Measurements from ENCODE around the gene HSFX4. TPM values are rescaled to one million over a fixed set of nuclear protein-coding genes. Genes with fewer than 3 reads are reported as not detected.
"Not testable (repeated sequence)": the region's sequence is repeated elsewhere in the genome, so short reads cannot be mapped to it uniquely, and the experiment has no call there.

Gene HSFX4
- total RNA-seq, 1 donor from 2014 or later = not detected

DNA sequence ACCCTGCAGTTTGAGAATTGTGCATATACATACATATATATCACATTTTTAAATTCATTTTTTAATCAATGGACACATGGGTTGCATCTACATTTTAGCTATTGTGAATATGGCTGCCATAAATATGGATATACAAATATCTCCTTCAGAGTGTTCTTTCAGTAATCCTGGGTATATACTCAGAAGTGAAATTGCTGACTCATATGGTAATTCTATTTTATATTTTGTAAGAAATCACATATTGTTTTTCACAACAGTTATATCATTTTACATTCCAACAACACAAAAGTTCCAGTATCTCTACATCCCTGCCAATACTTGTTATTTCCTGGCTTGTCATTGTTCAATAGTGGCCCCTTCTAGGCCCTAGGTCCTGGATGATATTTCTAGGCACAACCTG lies 20.6 kb upstream of the HSFX4 start:
- TF ChIP-seq, protein P1, sequence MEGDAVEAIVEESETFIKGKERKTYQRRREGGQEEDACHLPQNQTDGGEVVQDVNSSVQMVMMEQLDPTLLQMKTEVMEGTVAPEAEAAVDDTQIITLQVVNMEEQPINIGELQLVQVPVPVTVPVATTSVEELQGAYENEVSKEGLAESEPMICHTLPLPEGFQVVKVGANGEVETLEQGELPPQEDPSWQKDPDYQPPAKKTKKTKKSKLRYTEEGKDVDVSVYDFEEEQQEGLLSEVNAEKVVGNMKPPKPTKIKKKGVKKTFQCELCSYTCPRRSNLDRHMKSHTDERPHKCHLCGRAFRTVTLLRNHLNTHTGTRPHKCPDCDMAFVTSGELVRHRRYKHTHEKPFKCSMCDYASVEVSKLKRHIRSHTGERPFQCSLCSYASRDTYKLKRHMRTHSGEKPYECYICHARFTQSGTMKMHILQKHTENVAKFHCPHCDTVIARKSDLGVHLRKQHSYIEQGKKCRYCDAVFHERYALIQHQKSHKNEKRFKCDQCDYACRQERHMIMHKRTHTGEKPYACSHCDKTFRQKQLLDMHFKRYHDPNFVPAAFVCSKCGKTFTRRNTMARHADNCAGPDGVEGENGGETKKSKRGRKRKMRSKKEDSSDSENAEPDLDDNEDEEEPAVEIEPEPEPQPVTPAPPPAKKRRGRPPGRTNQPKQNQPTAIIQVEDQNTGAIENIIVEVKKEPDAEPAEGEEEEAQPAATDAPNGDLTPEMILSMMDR (IDR thresholded peaks at IDR 0.05; ENCODE audit: insufficient read depth, low read length, poor library complexity, severe bottlenecking) = no peak
- Histone ChIP-seq H3K36me3 (ENCODE audit: control insufficient read depth, insufficient read depth, low read length) (no peaks in the 10 kb centered on the region), H3K27me3 (ENCODE audit: control insufficient read depth, insufficient read depth, low read length) (no peaks in the 10 kb centered on the region), H3K4me3 (ENCODE audit: low read depth, low read length) (no peak overlapping the region)
- no peak for DNase-seq (ENCODE audit: low read depth)

DNA sequence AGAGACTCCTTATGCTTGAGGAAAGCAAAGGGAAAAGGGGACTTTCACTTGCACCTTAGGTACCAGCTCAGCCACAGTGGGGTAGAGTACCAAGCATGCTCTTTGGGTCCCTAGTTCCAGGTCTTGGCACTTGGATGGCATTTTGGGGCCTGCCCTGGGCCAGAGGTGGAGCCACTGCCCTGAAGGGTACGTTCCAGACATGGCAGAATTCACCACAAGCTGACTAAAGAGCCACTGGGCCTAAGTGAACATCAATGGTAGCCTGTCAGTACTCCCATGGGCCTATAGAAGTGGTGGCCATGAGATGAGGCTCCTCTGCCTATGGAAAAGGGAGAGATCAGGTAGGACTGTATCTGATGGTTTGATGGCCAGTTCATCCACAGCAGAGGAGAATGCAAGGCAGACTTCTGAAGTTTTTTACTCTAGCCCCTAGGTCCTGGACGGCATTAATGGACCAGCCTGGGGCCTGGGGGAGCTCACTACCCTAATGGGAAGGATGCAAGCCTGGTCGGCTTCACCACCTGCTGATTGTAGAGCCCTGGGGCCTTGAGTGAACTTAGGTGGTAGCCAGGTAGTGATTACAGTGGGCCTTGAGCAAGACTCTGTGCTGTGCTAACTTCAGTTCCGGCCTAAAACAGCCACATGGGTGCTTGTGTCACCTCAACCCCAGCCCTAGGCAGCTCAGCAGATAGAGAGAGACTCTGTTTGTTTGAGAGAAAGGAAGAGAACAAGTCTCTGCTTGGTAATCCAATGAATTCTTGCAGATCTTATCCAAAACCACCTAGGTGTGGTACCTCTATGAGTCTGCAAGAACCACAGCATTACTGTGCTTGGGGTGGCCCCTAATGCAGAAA lies 19.8 kb upstream of the HSFX4 start:
- Histone ChIP-seq H3K4me3 (ENCODE audit: low read depth, low read length) (no peak overlapping the region), H3K27me3 (ENCODE audit: control insufficient read depth, insufficient read depth, low read length) (no peaks in the 10 kb centered on the region), H3K36me3 (ENCODE audit: control insufficient read depth, insufficient read depth, low read length) (no peaks in the 10 kb centered on the region)
- no peak for DNase-seq (ENCODE audit: low read depth)
- TF ChIP-seq, protein P1 (IDR thresholded peaks at IDR 0.05; ENCODE audit: insufficient read depth, low read length, poor library complexity, severe bottlenecking) = no peak

DNA sequence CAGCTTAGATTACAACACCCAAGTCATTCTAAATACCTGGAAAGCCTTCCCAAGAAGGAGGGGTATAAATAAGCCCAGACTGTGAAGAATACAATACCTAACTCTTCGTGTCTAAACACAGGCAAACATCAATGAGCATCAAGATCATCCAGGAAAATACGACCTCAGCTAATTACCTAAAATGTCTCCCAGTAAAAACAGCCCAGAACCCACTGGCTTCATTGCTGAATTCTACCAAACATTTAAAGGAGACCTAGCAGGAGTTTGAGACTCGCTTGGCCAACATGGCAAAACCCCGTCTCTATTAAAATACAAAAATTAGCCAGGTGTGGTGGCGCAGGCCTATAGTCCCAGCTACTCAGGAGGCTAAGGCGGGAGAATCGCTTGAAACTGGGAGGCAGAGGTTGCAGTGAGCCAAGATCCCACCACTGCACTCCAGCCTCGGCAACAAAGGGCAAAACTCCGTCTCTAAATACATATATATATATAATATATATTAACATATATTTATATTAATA lies 19.1 kb upstream of the HSFX4 start:
- DNase-seq (ENCODE audit: low read depth) = no peak
- Histone ChIP-seq H3K27me3 (ENCODE audit: control insufficient read depth, insufficient read depth, low read length) (no peaks in the 10 kb centered on the region), H3K36me3 (ENCODE audit: control insufficient read depth, insufficient read depth, low read length) (no peaks in the 10 kb centered on the region), H3K4me3 (ENCODE audit: low read depth, low read length) (no peak overlapping the region)
- TF ChIP-seq, protein P1 (IDR thresholded peaks at IDR 0.05; ENCODE audit: insufficient read depth, low read length, poor library complexity, severe bottlenecking) = no peak

DNA sequence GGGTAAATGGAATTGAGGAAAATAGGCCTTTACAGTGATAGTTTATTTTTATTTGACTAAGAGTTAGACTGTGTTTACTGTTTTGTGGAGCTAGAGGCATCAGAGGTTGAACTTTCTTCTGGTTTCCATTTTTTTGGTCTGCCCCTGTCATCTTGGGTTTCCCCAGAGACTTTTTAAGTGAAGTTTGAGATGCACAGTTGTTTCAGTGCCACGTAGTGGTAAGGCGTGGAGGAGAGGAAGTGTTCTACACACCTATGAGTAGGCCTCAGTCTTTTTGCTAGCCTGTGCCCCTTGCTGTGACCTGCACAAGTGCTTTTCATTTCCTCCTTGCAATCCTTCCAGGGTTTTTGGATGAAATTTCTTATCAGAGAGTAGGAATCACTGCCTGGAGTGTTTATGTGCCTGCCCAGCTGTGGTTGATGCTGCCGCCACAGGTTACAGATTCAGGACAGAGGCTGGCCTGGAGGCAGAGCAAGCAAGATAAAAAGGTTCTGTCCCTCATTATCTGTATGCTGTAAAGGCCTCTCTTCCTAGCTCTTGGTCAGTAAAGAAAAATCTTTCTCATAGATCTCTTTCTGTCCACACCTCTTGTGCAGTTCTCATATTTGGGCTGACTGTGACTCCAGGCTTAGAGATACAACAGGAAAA lies 12.5 kb upstream of the HSFX4 start:
- TF ChIP-seq, protein P1 (IDR thresholded peaks at IDR 0.05; ENCODE audit: insufficient read depth, low read length, poor library complexity, severe bottlenecking) = no peak
- Histone ChIP-seq H3K36me3 (ENCODE audit: control insufficient read depth, insufficient read depth, low read length) (no peaks in the 10 kb centered on the region), H3K27me3 (ENCODE audit: control insufficient read depth, insufficient read depth, low read length) (no peaks in the 10 kb centered on the region), H3K4me3 (ENCODE audit: low read depth, low read length) (no peak overlapping the region)
- no peak for DNase-seq (ENCODE audit: low read depth)

DNA sequence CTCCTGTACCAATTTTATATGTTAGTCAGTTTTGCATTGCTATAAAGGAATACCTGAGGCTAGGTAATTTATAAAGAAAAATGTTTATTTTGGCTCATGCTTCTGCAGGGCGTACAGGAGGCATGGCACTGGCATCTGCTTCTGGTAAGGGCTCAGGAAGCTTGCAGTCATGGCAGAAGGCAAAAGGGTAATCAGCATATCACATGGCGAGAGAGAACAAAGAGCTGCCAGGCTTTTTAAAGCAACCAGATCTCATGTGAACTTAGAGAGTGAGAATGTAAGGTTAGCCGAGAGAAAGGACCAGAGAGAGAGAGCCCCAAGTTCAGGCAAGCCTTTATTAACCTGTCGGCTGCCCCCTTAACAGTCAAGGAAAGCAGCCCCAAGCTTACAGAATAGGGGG lies 5.5 kb upstream of the HSFX4 start:
- H3K27me3 ChIP-seq (ENCODE audit: control insufficient read depth, insufficient read depth, low read length); H3K4me3 ChIP-seq (ENCODE audit: low read depth, low read length); DNase-seq (ENCODE audit: low read depth); H3K36me3 ChIP-seq (ENCODE audit: control insufficient read depth, insufficient read depth, low read length): not testable (repeated sequence)

DNA sequence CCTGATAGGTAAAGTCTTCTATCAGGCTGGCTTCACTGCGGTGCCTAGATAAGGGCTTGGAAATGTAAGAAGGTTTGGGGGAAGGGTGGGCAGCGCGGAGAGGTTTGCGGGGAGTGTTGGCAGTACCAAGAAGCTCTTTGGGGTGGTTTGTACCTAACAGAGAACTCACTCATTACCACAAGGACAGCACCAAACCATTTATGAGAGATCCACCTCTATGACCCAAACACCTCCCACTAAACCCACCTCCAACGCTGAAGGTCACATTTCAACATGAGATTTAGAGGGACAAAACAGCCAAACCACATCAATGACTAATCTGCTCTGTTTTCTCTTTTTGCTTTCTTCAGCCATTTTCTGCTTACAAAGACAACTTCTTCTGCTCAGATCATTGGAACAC lies 4.9 kb upstream of the HSFX4 start:
- not testable (repeated sequence) for H3K4me3 ChIP-seq (ENCODE audit: low read depth, low read length); DNase-seq (ENCODE audit: low read depth); H3K27me3 ChIP-seq (ENCODE audit: control insufficient read depth, insufficient read depth, low read length); H3K36me3 ChIP-seq (ENCODE audit: control insufficient read depth, insufficient read depth, low read length)

DNA sequence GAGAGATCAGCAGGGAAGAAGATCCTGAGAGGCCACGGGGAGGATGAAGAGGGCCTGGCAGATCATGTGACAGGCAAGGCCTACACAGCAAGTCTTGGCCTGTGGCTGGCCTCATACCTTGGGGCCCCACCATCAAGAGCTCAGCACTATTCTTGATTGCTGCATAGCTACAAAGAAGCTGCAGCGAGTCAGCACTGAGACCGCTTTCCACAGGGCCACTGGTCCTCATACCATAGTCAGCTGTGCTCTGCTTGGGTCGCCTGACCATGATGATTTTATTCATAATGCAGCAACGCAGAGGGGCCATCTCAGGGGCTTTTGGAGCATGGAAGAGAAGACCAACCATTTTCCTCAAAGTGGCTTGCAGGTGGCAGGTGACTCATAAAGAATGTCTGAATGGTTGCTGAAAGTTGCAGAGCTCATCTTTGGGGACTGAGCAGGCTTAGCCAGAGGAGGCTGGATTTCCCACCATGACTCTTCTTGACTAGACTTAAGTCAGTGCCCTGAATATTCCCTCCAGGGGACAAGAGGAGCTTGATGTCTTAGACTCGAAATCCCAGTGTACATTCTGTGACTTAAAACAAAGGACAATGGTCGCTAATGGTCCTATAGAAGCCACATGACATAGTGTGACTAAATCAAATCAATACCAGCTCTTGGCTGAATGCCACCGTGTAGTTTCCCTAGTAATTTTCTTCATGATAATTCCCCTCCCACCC lies 2.0 kb upstream of the HSFX4 start:
- not testable (repeated sequence) for H3K36me3 ChIP-seq (ENCODE audit: control insufficient read depth, insufficient read depth, low read length); H3K4me3 ChIP-seq (ENCODE audit: low read depth, low read length); H3K27me3 ChIP-seq (ENCODE audit: control insufficient read depth, insufficient read depth, low read length); DNase-seq (ENCODE audit: low read depth)

DNA sequence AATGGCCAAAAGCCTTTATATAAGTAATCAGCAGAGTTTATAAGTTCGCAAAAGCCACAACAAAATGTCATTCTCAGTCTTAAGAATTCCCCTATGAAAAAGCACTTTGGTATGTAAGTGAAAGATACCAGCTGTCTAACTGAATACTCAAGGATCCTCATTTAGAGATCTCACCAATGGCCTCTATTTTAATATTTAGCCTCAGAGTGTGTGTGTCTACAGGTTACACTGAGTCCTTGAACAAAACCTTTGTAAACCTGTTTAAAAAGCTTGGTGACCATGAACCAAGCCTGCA lies 1.5 kb upstream of the HSFX4 start:
- H3K4me3 ChIP-seq (ENCODE audit: low read depth, low read length) = not testable (repeated sequence)

DNA sequence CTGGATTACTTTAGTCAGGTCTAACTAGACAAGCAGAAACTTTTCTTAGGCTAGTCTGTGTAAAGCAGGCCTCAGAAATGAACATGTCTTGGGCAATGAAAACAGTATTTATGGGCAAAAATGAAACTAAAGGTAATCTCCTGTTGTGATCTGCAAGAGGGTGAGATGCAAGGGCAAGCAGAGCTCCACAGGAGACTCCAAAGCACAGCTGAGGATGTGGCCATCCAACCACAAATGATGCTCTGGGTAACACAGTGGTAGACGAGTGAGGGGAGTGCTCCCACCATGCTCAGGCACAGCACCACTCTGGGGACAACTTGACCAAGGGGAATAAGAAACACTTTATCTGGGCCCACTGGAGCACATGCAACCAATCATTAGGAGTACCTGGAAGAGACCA lies 738 bp upstream of the HSFX4 start:
- not testable (repeated sequence) for H3K27me3 ChIP-seq (ENCODE audit: control insufficient read depth, insufficient read depth, low read length); H3K36me3 ChIP-seq (ENCODE audit: control insufficient read depth, insufficient read depth, low read length); H3K4me3 ChIP-seq (ENCODE audit: low read depth, low read length); DNase-seq (ENCODE audit: low read depth)

More for the DNA sequence above, 1.5 kb upstream of the HSFX4 start:
- DNase-seq (ENCODE audit: low read depth); H3K36me3 ChIP-seq (ENCODE audit: control insufficient read depth, insufficient read depth, low read length); H3K27me3 ChIP-seq (ENCODE audit: control insufficient read depth, insufficient read depth, low read length): not testable (repeated sequence)

DNA sequence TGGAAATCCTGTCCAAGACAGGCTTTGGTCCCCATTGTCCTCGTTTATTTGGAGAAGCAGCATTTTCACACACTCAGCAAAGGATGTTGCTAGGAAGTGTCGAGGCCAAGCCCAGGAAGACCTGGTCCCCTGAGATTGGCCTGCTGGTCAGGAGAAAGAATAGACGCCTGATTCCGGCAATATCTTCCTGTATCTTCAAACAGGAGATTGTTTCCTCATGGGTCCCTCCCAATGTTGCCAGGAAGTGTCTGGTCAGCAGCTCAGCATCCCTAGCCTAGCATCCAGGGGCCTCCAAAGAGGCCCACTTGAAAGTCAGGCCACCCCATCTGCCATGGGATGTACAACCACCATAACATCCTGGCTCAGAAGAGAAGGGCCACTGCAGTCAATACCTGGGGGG lies 2.0 kb downstream of the HSFX4 start:
- not testable (repeated sequence) for DNase-seq (ENCODE audit: low read depth); H3K4me3 ChIP-seq (ENCODE audit: low read depth, low read length); H3K36me3 ChIP-seq (ENCODE audit: control insufficient read depth, insufficient read depth, low read length); H3K27me3 ChIP-seq (ENCODE audit: control insufficient read depth, insufficient read depth, low read length)
